Central memory CD4-positive, alpha-beta T cell (primary cell): Measurements from ENCODE around the gene GTPBP10.

Experiments used
- DNase-seq: peaks from one replicate; pipeline ENCODE4 v3.0.0; 2022

Gene GTPBP10

DNA sequence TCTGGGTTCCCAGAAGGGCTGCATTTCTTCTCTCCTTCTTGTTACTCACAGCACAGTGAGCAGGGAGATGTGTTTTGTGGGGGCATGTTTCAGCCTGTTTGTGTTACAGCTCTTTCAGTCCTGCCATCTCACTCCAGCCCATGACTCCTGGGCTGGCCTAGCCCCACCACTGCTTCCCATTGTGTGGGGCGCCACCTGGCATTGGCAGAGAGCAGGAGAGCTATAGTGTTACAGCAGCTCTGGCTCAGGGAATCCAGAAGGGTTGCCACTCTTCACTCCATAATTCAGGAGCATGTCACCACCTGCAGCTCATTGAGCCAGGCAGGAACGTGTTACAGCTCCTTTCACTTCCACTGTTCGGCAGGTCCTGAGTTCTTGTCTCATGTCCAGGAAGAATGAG is 86.7 kb downstream of the GTPBP10 start:
- DNase-seq: no peak
